SH-SY5Y (cell line): ENCODE data around the gene ING4.

Experiments
- GATA2 ChIP-seq: IDR thresholded peaks from 2 replicates; pipeline ENCODE4 v1.6.1; 2011; ENCODE audit warnings: mild to moderate bottlenecking, low read depth, low read length
- GATA3 ChIP-seq: IDR thresholded peaks from 2 replicates; pipeline ENCODE4 v1.6.1; 2011; ENCODE audit warnings: low read depth, mild to moderate bottlenecking, low read length, moderate library complexity

- TF ChIP-seq GATA2 (no peak), GATA3 (no peak)
These were observed 25.7 kb upstream of the ING4 start for GRCh38 chr12:6688543-6688998.
